ENCODE data around the gene RGS8.
"Not testable (repeated sequence)": the region's sequence is repeated elsewhere in the genome, so short reads cannot be mapped to it uniquely, and the experiment has no call there.

RGS8 gene

GRCh38 chr1:182700351-182700709, 15.9 kb upstream of the RGS8 start:
- no peak for DNase-seq

GRCh38 chr1:182699393-182700350, 15.3 kb upstream of the RGS8 start:
- DNase-seq, result no peak

GRCh38 chr1:182698971-182699370, 14.6 kb upstream of the RGS8 start:
- no peak for DNase-seq

DNA sequence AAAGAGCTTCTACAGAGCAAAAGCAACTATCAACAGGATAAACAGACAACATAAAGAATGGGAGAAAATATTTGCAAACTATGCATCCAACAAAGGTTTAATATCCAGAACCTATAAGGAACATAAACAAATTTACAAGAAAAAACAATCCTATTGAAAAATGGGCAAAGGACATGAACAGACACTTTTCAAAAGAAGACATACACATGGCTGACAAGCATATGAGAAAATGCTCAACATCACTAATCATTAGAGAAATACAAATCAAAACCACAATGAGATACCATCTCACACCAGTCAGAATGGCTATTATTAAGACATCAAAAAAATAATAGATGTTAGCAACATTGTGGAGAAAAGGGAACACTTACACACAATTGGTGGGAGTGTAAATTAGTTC, 8.8 kb upstream of the RGS8 start:
- DNase-seq, result not testable (repeated sequence)

DNA sequence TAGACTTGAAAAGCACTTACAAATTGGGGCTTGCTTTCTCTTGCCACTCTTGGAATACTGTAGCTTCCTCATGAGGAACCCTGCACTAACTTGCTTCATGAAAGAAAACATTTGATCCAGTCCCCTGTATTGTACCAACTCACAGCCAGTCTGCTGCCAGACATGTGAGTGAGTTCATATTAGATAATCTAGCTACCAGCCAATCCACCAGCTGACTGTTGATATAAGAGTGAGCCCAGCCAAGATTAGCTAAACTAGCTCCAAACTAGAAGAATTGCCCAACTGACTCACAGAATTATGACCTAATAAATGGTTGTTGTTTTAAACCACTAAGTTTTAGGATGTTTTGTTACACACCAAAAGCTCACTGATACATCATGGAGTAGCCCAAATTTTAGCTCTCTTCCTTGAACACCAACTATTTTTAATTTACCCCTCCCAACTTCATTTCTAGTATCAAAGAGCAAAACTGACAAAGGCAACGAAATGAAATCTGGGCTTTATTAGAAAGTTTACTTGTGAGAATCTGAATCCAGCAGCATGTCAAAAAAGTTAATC, 6.6 kb upstream of the RGS8 start:
- DNase-seq, result no peak

- no peak for DNase-seq
Observed at GRCh38 chr1:182688436-182689205, 4.2 kb upstream of the RGS8 start.

GRCh38 chr1:182687361-182687760, 3.0 kb upstream of the RGS8 start:
- DNase-seq, result no peak

GRCh38 chr1:182686446-182686845, 2.1 kb upstream of the RGS8 start:
- DNase-seq, result no peak

- DNase-seq, result no peak
Observed at GRCh38 chr1:182685215-182685614, 828 bp upstream of the RGS8 start.

DNA sequence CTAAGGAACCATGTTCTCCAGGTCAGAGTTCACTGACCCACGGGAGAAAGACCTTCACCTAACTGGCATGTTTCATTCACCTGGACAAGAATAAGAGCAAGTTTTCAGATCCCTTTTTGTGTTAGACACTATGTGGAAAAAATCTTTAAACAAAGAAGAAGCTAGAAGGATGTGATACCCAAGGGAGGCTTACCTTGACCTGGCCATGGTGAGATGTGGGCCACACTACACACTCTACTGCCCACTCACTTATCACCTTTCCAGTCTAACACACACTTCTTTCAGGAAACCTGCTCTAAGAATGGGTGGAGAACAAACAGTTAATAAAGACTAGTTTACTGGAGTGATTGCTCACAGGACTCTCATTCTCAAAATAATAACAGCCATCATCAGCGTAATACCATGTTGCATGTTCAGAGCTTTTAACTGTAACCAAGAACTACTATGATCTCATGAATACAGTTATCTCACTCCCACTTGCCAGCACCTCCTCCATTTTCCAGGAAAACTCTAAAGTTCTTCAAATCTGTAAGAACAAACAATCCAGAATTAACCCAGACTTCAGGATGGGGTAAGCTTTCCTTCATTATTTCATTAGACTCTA, 1.4 kb downstream of the RGS8 start:
- no peak for DNase-seq

GRCh38 chr1:182682406-182682805, 2.0 kb downstream of the RGS8 start:
- no peak for DNase-seq

DNA sequence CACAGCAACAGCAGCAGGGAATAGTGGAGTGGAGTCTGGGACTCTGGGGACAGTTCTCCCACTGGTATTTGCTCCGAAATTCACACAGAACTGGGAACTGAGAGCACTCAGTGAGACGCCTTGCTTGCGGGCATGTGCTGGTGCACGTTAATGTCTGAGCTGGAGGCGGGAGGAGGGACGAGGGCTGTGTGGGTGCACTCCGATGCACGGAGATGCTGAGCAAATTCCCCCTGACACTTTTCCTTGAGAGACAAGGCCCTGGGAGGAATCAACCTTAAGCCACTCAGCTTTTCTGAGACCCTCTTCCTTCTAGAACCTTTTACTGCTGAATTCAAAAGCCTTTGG, 2.8 kb downstream of the RGS8 start:
- DNase-seq, result no peak

DNA sequence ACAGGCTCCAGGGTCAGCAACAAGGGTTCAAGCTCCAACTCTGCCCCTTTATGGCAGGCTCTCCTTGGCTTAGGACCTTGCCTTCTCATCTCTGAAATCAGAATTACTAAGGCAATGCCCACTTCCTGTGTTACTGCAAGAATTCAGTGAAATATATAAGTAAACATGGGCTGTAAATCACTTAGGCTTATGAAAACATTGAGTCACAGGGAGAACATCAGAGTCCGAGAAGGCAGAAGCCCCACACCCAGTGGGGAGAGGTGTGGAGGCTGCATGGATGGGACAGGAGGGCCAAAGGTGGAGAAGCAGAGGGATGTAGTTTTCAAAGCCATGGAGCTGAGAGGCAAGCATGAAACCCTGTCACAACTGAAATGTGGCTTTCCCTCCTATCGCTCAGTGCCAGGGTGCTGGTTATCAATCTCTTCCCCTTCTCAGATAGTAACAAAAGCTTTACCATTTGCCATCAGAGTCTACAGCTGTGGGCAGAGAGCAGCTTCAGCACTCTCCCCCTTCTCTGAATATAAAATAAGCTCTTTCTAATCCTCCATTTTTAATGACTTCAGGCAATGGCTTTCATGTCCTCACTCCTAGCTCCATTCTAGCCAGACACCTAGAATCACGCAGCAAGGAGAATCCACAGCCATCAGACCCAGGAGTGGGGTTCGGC, 3.4 kb downstream of the RGS8 start:
- DNase-seq, result no peak

DNA sequence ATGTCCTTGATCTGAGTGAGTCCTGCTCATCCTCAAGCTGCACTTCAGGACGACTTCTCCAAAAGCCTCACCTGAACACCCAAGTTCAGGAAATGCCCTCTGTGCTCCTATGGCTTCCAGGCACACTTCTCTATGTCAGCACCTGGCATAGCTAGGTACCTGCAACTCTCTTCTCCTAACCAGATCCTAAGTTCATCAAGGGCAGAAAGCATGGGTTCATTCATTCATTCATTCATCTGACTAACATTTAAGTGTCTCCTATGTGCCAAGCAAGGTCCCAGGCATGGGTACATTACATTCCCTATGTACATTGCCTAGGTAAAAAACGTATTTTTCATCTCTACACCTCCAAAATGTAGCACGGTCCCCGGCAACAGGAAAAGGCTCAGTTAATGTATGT, 4.0 kb downstream of the RGS8 start:
- DNase-seq, result no peak

DNA sequence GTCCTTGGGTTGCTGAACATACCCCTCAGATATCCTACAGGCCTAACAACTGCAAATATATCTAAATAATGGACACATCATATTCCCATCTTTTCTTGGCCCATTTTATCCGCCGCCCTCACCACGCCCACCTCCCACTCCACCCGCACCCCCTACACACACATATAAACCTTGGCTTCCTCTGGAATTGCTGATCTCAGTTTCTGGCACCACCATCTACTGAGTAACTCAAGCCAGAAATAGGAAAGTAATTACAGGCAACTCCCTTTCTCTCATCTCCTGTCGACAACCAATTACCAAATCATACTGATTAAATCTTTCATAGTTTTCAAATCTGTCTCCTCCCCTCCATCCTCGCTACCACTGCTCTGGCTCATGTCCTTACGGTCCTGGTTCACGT, 4.7 kb downstream of the RGS8 start:
- no peak for DNase-seq

DNA sequence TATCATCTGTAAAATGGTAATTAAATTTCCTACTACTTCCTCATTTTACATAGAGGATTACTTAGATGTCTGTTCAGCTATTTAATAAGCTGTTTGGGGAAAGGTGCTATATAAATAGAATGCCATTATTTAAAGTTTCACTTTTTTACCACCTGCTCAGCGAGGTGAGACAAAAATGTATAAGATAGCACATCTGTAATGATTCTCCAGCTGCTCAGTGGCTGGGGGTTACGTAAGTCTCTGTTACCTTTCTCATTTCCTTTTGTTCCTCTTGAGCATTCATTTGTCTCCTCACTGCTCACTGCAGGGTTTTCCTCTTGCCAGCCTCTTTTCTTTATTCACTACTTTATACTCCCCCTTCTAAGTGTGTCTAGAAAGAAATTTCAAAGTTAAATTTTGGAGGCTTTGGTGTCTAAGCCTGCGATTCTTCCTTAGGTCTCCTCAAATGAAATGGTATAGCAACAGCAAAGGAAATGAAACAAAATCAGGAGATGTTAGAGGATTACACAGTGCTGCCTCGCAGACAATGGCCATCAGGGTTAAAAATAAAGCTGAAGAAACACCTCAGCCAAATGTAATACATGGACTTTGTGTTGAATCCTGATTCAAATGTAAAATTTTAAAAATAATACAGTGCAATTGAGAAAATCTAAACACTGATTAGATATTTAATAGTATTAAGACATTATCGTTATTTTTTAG, 6.8 kb downstream of the RGS8 start:
- no peak for DNase-seq

GRCh38 chr1:182676274-182676673, 8.1 kb downstream of the RGS8 start:
- no peak for DNase-seq

GRCh38 chr1:182674346-182675246, 9.8 kb downstream of the RGS8 start:
- DNase-seq, result no peak

DNA sequence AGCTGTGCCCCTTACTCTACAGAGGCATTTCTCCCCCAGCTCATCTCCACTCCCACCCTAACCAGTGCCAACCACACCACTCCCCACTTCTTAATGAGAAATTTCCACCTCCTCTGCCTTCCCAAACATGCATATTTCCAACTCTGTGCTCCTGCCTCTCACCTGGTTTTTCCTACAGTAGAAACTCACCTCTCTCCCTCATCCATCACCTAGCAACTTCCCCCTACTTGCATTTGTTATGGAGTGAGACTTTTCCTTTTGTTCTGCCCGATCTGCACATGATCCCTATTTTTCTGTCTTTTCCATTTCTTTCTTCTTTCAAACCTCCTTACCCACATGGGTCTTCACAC, 11.9 kb downstream of the RGS8 start:
- DNase-seq, result no peak

- DNase-seq, result no peak
Observed at GRCh38 chr1:182671750-182672486, 12.5 kb downstream of the RGS8 start.
